ENCODE results near the gene IL24.

DNA sequence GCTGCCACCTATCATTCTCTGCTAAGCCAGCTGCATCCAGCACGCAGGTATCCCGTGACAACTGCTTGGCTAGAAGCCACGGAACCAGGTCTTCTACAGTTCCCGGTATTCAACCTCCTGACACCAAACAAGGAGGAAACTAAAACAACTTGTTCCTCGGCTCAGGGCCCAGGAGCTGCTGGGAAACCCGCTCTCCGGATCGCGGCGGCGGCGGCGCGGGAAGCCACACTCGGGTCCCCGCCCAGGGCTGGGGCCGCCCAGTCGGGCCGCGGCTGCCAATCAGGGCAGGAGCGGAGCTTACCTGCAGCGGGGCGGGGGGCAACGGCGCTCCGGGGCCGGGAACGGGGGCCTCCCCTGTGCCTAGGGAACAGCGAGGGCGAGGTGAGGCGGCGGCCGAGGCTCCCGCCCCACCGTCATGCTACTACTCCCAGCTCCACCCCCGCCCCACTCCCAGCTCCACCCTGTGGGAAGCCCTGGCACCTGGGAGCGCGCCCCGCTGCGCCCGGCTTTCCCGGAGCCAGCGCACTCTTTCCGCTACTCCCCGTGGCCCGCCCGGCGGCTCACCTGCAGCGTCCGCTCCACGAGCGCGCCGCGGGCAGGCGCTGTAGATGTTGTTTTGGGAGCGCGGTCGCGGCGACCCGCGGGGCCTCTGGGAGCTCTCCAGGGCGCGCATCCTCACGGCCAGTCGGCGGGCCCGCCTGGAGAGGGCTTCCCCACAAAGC, 12.1 kb downstream of the IL24 start:
- TF ChIP-seq, protein P1, sequence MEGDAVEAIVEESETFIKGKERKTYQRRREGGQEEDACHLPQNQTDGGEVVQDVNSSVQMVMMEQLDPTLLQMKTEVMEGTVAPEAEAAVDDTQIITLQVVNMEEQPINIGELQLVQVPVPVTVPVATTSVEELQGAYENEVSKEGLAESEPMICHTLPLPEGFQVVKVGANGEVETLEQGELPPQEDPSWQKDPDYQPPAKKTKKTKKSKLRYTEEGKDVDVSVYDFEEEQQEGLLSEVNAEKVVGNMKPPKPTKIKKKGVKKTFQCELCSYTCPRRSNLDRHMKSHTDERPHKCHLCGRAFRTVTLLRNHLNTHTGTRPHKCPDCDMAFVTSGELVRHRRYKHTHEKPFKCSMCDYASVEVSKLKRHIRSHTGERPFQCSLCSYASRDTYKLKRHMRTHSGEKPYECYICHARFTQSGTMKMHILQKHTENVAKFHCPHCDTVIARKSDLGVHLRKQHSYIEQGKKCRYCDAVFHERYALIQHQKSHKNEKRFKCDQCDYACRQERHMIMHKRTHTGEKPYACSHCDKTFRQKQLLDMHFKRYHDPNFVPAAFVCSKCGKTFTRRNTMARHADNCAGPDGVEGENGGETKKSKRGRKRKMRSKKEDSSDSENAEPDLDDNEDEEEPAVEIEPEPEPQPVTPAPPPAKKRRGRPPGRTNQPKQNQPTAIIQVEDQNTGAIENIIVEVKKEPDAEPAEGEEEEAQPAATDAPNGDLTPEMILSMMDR (IDR thresholded peaks at IDR 0.05) = no peak
- TF ChIP-seq EZH2 (IDR thresholded peaks at IDR 0.05) = peak; percentile 81
- peak; percentile 75 for TF ChIP-seq EZH2phosphoT487 (IDR thresholded peaks at IDR 0.05)
